ENCODE data around the gene TMEM219.
A peak's percentile ranks its signal among the peaks of the same experiment; 100 is the strongest.

TMEM219 gene

GRCh38 chr16:29961479-29962343 lies at the start of gene TMEM219:
TSS of gene TMEM219 (plus strand) at chr16:29962079. CDS start at chr16:29963144, 1,065 bp downstream.
- no peaks in the 10 kb centered on the region for H3K9me3 ChIP-seq (ENCODE audit: control insufficient read depth, insufficient read depth, low read depth, low read length)
- H3K36me3 ChIP-seq (ENCODE audit: control insufficient read depth, insufficient read depth, low read length), result no peaks in the 10 kb centered on the region; the same call in 1 of the 2 replicates
- H3K4me1 ChIP-seq (ENCODE audit: control insufficient read depth, insufficient read depth, low read length), result peaks cover 9% of the 10 kb centered on the region; the same call in 1 of the 2 replicates
- peak within 1 kb of the TSS; percentile 75; the same call in 1 of the 2 replicates for H3K27ac ChIP-seq (ENCODE audit: low read depth, low read length)
- peak within 1 kb of the TSS; percentile 69 for H3K4me3 ChIP-seq (ENCODE audit: low read depth, low read length)
- H3K27me3 ChIP-seq (ENCODE audit: control insufficient read depth, insufficient read depth, low read length), result no peaks in the 10 kb centered on the region
- H3K9ac ChIP-seq (ENCODE audit: low read length), result peak within 1 kb of the TSS; percentile 84

GRCh38 chr16:29912087-29912486 lies 49.8 kb upstream of the TMEM219 start:
- Histone ChIP-seq H3K4me1 (ENCODE audit: control insufficient read depth, insufficient read depth, low read length) (peaks cover 12% of the 10 kb centered on the region; the same call in 1 of the 2 replicates), H3K9ac (ENCODE audit: low read length) (no peak overlapping the region), H3K9me3 (ENCODE audit: control insufficient read depth, insufficient read depth, low read depth, low read length) (no peaks in the 10 kb centered on the region), H3K27me3 (ENCODE audit: control insufficient read depth, insufficient read depth, low read length) (no peaks in the 10 kb centered on the region), H3K27ac (ENCODE audit: low read depth, low read length) (no peak overlapping the region), H3K4me3 (ENCODE audit: low read depth, low read length) (no peak overlapping the region), H3K36me3 (ENCODE audit: control insufficient read depth, insufficient read depth, low read length) (no peaks in the 10 kb centered on the region)

- H3K36me3 ChIP-seq (ENCODE audit: control insufficient read depth, insufficient read depth, low read length), result peaks cover 4% of the 10 kb centered on the region; the same call in 1 of the 2 replicates
- peaks cover 8% of the 10 kb centered on the region; the same call in 1 of the 2 replicates for H3K4me1 ChIP-seq (ENCODE audit: control insufficient read depth, insufficient read depth, low read length)
- no peak overlapping the region for H3K9ac ChIP-seq (ENCODE audit: low read length)
- no peak overlapping the region for H3K4me3 ChIP-seq (ENCODE audit: low read depth, low read length)
- H3K27ac ChIP-seq (ENCODE audit: low read depth, low read length), result no peak overlapping the region
- H3K27me3 ChIP-seq (ENCODE audit: control insufficient read depth, insufficient read depth, low read length), result no peaks in the 10 kb centered on the region
- H3K9me3 ChIP-seq (ENCODE audit: control insufficient read depth, insufficient read depth, low read depth, low read length), result no peaks in the 10 kb centered on the region
Observed at GRCh38 chr16:29913514-29913913, 48.4 kb upstream of the TMEM219 start.

GRCh38 chr16:29915590-29916247 lies 46.2 kb upstream of the TMEM219 start:
- Histone ChIP-seq H3K4me1 (ENCODE audit: control insufficient read depth, insufficient read depth, low read length) (peaks cover 8% of the 10 kb centered on the region; the same call in 1 of the 2 replicates), H3K27ac (ENCODE audit: low read depth, low read length) (no peak overlapping the region), H3K9ac (ENCODE audit: low read length) (no peak overlapping the region), H3K4me3 (ENCODE audit: low read depth, low read length) (no peak overlapping the region), H3K9me3 (ENCODE audit: control insufficient read depth, insufficient read depth, low read depth, low read length) (no peaks in the 10 kb centered on the region), H3K27me3 (ENCODE audit: control insufficient read depth, insufficient read depth, low read length) (no peaks in the 10 kb centered on the region), H3K36me3 (ENCODE audit: control insufficient read depth, insufficient read depth, low read length) (peaks cover 17% of the 10 kb centered on the region)

- peaks cover 21% of the 10 kb centered on the region for H3K36me3 ChIP-seq (ENCODE audit: control insufficient read depth, insufficient read depth, low read length)
- H3K27me3 ChIP-seq (ENCODE audit: control insufficient read depth, insufficient read depth, low read length), result no peaks in the 10 kb centered on the region
- peaks cover 3% of the 10 kb centered on the region; the same call in 1 of the 2 replicates for H3K4me1 ChIP-seq (ENCODE audit: control insufficient read depth, insufficient read depth, low read length)
- H3K9me3 ChIP-seq (ENCODE audit: control insufficient read depth, insufficient read depth, low read depth, low read length), result no peaks in the 10 kb centered on the region
- H3K9ac ChIP-seq (ENCODE audit: low read length), result no peak overlapping the region
- no peak overlapping the region for H3K27ac ChIP-seq (ENCODE audit: low read depth, low read length)
- H3K4me3 ChIP-seq (ENCODE audit: low read depth, low read length), result no peak overlapping the region
Observed at GRCh38 chr16:29916979-29917378, 44.9 kb upstream of the TMEM219 start.

- no peak overlapping the region for H3K27ac ChIP-seq (ENCODE audit: low read depth, low read length)
- no peaks in the 10 kb centered on the region for H3K9me3 ChIP-seq (ENCODE audit: control insufficient read depth, insufficient read depth, low read depth, low read length)
- H3K4me1 ChIP-seq (ENCODE audit: control insufficient read depth, insufficient read depth, low read length), result no peaks in the 10 kb centered on the region
- H3K9ac ChIP-seq (ENCODE audit: low read length), result no peak overlapping the region
- H3K36me3 ChIP-seq (ENCODE audit: control insufficient read depth, insufficient read depth, low read length), result peaks cover 30% of the 10 kb centered on the region
- H3K27me3 ChIP-seq (ENCODE audit: control insufficient read depth, insufficient read depth, low read length), result no peaks in the 10 kb centered on the region
- H3K4me3 ChIP-seq (ENCODE audit: low read depth, low read length), result no peak overlapping the region
Observed at GRCh38 chr16:29920288-29921033, 41.4 kb upstream of the TMEM219 start.

GRCh38 chr16:29921034-29921385 lies 40.9 kb upstream of the TMEM219 start:
- Histone ChIP-seq H3K36me3 (ENCODE audit: control insufficient read depth, insufficient read depth, low read length) (peaks cover 30% of the 10 kb centered on the region), H3K4me3 (ENCODE audit: low read depth, low read length) (no peak overlapping the region), H3K4me1 (ENCODE audit: control insufficient read depth, insufficient read depth, low read length) (no peaks in the 10 kb centered on the region), H3K27ac (ENCODE audit: low read depth, low read length) (no peak overlapping the region), H3K9me3 (ENCODE audit: control insufficient read depth, insufficient read depth, low read depth, low read length) (no peaks in the 10 kb centered on the region), H3K27me3 (ENCODE audit: control insufficient read depth, insufficient read depth, low read length) (no peaks in the 10 kb centered on the region), H3K9ac (ENCODE audit: low read length) (no peak overlapping the region)

- Histone ChIP-seq H3K4me1 (ENCODE audit: control insufficient read depth, insufficient read depth, low read length) (peaks cover 8% of the 10 kb centered on the region), H3K9me3 (ENCODE audit: control insufficient read depth, insufficient read depth, low read depth, low read length) (no peaks in the 10 kb centered on the region), H3K36me3 (ENCODE audit: control insufficient read depth, insufficient read depth, low read length) (peaks cover 30% of the 10 kb centered on the region), H3K9ac (ENCODE audit: low read length) (no peak overlapping the region), H3K4me3 (ENCODE audit: low read depth, low read length) (no peak overlapping the region), H3K27ac (ENCODE audit: low read depth, low read length) (no peak overlapping the region), H3K27me3 (ENCODE audit: control insufficient read depth, insufficient read depth, low read length) (no peaks in the 10 kb centered on the region)
Observed at GRCh38 chr16:29922326-29922725, 39.6 kb upstream of the TMEM219 start.

GRCh38 chr16:29922986-29923501 lies 38.8 kb upstream of the TMEM219 start:
- H3K4me1 ChIP-seq (ENCODE audit: control insufficient read depth, insufficient read depth, low read length), result peaks cover 10% of the 10 kb centered on the region
- no peak overlapping the region for H3K27ac ChIP-seq (ENCODE audit: low read depth, low read length)
- no peak overlapping the region for H3K9ac ChIP-seq (ENCODE audit: low read length)
- H3K4me3 ChIP-seq (ENCODE audit: low read depth, low read length), result no peak overlapping the region
- no peaks in the 10 kb centered on the region for H3K9me3 ChIP-seq (ENCODE audit: control insufficient read depth, insufficient read depth, low read depth, low read length)
- no peaks in the 10 kb centered on the region for H3K27me3 ChIP-seq (ENCODE audit: control insufficient read depth, insufficient read depth, low read length)
- peaks cover 27% of the 10 kb centered on the region for H3K36me3 ChIP-seq (ENCODE audit: control insufficient read depth, insufficient read depth, low read length)

- peaks cover 17% of the 10 kb centered on the region for H3K36me3 ChIP-seq (ENCODE audit: control insufficient read depth, insufficient read depth, low read length)
- H3K9me3 ChIP-seq (ENCODE audit: control insufficient read depth, insufficient read depth, low read depth, low read length), result no peaks in the 10 kb centered on the region
- peaks cover 10% of the 10 kb centered on the region for H3K4me1 ChIP-seq (ENCODE audit: control insufficient read depth, insufficient read depth, low read length)
- H3K27ac ChIP-seq (ENCODE audit: low read depth, low read length), result no peak overlapping the region
- H3K27me3 ChIP-seq (ENCODE audit: control insufficient read depth, insufficient read depth, low read length), result no peaks in the 10 kb centered on the region
- peak overlapping the region; percentile 89 for H3K4me3 ChIP-seq (ENCODE audit: low read depth, low read length)
- peak overlapping the region; percentile 77 for H3K9ac ChIP-seq (ENCODE audit: low read length)
Observed at GRCh38 chr16:29925105-29925756, 36.6 kb upstream of the TMEM219 start.

All from HUES6 (cell line).